ENCODE measurements around the gene SCN1A.
A peak's percentile ranks its signal among the peaks of the same experiment; 100 is the strongest.

SCN1A gene

DNA sequence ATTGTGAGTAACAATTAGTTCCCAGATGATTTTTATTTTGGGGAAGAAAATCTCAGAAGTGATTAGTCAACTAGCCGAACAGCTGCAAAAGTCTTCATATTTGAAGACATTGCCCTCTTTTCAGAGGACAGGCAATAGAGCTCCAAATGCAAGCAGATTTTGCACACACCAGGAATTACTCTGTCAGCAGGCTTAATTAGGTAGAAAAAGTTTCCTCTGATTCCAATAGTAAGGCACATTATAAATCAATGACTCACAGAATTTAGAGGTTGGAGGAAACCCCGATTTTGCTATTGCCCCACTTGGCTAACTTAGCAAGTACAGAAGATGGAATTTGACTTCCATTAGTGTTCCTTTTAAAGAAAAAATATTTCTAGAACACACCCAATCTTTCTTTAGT, 30.7 kb upstream of the SCN1A start:
- POLR2A ChIA-PET: no interaction called here
- TF ChIP-seq, protein P1, sequence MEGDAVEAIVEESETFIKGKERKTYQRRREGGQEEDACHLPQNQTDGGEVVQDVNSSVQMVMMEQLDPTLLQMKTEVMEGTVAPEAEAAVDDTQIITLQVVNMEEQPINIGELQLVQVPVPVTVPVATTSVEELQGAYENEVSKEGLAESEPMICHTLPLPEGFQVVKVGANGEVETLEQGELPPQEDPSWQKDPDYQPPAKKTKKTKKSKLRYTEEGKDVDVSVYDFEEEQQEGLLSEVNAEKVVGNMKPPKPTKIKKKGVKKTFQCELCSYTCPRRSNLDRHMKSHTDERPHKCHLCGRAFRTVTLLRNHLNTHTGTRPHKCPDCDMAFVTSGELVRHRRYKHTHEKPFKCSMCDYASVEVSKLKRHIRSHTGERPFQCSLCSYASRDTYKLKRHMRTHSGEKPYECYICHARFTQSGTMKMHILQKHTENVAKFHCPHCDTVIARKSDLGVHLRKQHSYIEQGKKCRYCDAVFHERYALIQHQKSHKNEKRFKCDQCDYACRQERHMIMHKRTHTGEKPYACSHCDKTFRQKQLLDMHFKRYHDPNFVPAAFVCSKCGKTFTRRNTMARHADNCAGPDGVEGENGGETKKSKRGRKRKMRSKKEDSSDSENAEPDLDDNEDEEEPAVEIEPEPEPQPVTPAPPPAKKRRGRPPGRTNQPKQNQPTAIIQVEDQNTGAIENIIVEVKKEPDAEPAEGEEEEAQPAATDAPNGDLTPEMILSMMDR (IDR thresholded peaks at IDR 0.05; ENCODE audit: control extremely low read depth, extremely low read depth, low read depth, missing control alignments): no peak
- CTCF ChIA-PET: no interaction called here
- DNase-seq (ENCODE audit: extremely low spot score): no peak

DNA sequence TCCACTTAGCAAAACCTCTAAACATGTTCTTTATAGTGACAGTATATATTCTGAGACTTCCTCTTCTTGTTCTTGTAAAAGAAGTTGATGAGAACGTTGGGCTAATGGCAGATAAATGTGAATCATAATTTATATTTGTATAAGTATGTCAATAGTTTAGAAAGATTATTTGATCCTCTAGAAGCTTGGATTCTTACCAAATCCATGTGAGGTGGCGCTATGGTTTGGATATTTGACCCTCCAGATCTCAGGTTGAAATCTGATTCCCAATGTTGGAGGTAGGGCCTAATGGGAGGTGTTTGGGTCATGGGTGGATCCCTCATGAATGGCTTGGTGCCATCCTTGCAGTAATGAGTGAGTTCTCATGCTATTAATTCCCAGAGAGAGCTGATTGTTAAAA, 29.8 kb upstream of the SCN1A start:
- DNase-seq (ENCODE audit: extremely low spot score): no peak
- POLR2A ChIA-PET: no interaction called here
- TF ChIP-seq, protein P1 (IDR thresholded peaks at IDR 0.05; ENCODE audit: control extremely low read depth, extremely low read depth, low read depth, missing control alignments): no peak
- CTCF ChIA-PET: interaction anchor here (1.1 to 2.2 kb wide), 2 partner anchors 16 to 30 kb away, joined by 3 to 5 read pairs; partner anchors contain the start of gene SCN1A

DNA sequence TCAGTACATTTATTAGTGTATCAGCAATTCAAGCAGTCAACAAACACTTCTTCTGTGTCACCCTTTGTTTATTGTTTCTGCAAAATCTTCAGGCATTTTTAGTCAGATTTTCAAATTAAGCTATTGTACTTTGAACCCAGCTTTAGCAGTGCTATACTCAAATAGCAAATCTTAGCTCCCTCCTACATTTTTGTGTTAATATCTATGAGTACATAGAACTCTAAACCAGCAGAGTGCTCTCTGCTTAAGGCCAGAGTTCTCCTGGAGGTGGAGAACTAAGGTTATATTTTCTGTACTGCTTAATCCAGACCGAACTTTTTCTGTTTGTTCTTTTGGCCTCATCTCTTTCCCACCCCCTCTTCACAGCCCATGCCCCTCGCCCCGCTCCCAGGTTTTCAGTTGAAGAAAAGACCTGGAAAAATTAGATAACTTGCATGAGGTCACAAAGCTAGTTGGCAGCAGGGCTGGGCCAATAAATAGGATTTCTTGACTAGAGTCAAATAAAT, 29.2 kb upstream of the SCN1A start:
- CTCF ChIA-PET: interaction anchor here (1.1 to 2.2 kb wide), 2 partner anchors 16 to 29 kb away, joined by 3 to 5 read pairs; partner anchors contain the start of gene SCN1A
- TF ChIP-seq, protein P1 (IDR thresholded peaks at IDR 0.05; ENCODE audit: control extremely low read depth, extremely low read depth, low read depth, missing control alignments): no peak

DNA sequence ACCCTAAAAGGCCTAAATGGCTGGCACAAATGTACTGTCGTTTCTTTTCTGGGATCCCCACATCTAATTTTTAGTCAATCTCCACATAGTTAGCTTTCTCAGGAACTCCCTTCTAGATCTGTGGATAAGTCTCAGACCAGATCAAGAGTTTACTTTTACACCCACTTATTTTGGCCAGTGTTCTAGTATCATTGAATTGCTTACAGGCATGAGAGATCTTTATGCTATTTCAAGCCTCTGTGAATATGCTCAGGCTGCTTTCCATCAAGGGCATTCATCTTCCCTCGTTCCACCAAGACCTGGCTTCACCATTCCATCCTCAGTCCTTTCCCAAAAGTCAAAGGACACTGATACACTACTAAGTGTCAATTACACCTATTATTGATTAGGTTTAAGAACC, 27.8 kb upstream of the SCN1A start:
- TF ChIP-seq, protein P1 (IDR thresholded peaks at IDR 0.05; ENCODE audit: control extremely low read depth, extremely low read depth, low read depth, missing control alignments): no peak
- no peak for DNase-seq (ENCODE audit: extremely low spot score)
- POLR2A ChIA-PET: no interaction called here
- CTCF ChIA-PET: no interaction called here

More for the DNA sequence above, 29.2 kb upstream of the SCN1A start:
- no peak for DNase-seq (ENCODE audit: extremely low spot score)
- POLR2A ChIA-PET: no interaction called here

DNA sequence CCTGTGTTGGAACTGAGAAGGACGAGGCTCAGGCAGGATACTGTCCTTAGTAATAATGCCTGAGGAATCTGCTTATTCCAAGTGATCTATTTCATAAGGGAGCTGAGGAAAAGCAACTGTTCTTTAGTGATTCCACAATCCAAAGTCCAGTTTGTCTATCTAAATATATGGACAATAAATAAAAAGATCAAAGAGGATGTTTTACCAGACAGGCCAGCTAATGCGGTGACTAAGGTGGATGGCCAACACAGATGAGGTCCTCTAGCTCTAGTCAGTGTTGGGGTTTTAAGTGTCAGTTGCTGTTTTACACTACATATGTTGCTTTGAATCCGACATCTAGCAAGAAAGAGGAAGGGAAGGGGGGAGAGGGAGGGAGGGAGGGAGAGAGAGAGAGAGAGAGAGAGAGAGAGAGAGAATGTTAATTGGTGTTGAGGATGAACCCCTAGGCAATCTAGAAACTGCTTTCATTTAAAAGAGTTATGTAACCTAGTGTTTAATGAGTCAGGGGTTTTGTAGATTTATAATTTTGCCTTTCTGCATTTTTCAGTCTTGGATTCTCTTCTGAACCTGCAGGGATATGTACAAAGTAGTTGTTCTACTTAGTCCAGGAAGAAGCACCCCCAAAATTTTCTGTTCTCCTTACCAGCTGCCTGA, 27.0 kb upstream of the SCN1A start:
- CTCF ChIA-PET: interaction anchor here (1.0 kb wide), 1 partner anchor 14 kb away, joined by 3 read pairs; no protein-coding TSS in a partner anchor
- POLR2A ChIA-PET: no interaction called here
- no peak for DNase-seq (ENCODE audit: extremely low spot score)
- TF ChIP-seq, protein P1 (IDR thresholded peaks at IDR 0.05; ENCODE audit: control extremely low read depth, extremely low read depth, low read depth, missing control alignments): no peak

DNA sequence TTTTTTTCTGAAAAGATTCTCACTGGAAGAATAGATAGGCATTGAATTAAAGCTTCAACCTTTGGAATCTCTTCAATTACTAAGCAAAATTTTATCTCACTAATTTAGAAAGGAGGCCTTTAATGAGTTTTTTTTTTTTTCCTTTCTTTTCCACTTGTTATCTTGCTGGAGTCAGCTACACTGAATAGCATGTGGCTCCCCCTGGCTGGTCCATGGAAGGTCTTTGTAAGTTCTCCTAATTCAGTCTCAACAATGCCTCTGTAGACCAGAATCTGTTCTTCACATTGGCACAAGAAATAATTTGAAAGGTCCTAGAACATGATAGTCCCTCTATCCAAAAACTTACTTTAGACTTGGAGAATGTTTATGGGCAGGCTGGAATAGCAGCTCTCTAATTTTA, 24.2 kb upstream of the SCN1A start:
- no peak for DNase-seq (ENCODE audit: extremely low spot score)
- ChIA-PET CTCF (interaction anchor here (1.6 kb wide), 1 partner anchor 24 kb away, joined by 4 read pairs; no protein-coding TSS in a partner anchor), POLR2A (no interaction called here)
- TF ChIP-seq, protein P1 (IDR thresholded peaks at IDR 0.05; ENCODE audit: control extremely low read depth, extremely low read depth, low read depth, missing control alignments): peak; percentile 3
